Right lobe of liver (tissue), 4 donors: Measurements from ENCODE around the gene ANO2.

Experiments
- POLR2A ChIP-seq: fragments of 450-650 bp; IDR thresholded peaks from one replicate; pipeline ENCODE4 v1.6.1; 2017; ENCODE audit warnings: antibody characterized with exemption, mild to moderate bottlenecking
- TF ChIP-seq, protein P1 (sequence below), 4 donors: fragments of 200-600 bp in 3 of 4; fragments of 450-650 bp in 1 of 4; IDR thresholded peaks; one replicate each; pipeline versions ENCODE4 v1.5.1 to v1.8.0; 2016 to 2022; ENCODE audit warnings: antibody characterized with exemption in 4 of 4, mild to moderate bottlenecking in 2 of 4
- donor health status: DM: no; HTN: no; CAD: no.
- donor health status: DM: no; HTN: no; CAD: no.
- donor health status: DM: no; HTN: yes; CAD: no.

DNA sequence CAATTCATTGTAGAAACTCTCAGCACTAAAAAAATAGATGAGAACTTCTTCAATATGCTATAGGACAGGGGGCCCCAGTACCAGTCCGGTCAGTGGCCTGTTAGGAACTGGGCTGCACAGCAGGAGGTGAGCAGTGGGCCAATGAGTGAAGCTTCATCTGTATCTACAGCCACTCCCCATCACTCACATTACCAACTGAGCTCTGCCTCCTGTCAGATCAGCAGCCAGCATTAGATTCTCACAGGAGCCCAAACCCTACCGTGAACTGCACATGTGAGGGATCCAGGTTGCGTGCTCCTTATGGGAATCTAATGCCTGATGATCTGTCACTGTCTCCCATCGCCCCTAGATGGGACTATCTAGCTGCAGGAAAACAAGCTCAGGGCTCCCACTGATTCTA, 15.7 kb upstream of the ANO2 start:
- TF ChIP-seq, protein P1, sequence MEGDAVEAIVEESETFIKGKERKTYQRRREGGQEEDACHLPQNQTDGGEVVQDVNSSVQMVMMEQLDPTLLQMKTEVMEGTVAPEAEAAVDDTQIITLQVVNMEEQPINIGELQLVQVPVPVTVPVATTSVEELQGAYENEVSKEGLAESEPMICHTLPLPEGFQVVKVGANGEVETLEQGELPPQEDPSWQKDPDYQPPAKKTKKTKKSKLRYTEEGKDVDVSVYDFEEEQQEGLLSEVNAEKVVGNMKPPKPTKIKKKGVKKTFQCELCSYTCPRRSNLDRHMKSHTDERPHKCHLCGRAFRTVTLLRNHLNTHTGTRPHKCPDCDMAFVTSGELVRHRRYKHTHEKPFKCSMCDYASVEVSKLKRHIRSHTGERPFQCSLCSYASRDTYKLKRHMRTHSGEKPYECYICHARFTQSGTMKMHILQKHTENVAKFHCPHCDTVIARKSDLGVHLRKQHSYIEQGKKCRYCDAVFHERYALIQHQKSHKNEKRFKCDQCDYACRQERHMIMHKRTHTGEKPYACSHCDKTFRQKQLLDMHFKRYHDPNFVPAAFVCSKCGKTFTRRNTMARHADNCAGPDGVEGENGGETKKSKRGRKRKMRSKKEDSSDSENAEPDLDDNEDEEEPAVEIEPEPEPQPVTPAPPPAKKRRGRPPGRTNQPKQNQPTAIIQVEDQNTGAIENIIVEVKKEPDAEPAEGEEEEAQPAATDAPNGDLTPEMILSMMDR (IDR thresholded peaks at IDR 0.05): no peak
- TF ChIP-seq POLR2A: no peak
